HL-60/S4 (cell line): ENCODE measurements around the gene LAMA1.
"Not testable (repeated sequence)": the region's sequence is repeated elsewhere in the genome, so short reads cannot be mapped to it uniquely, and the experiment has no call there.

Source experiments
- in situ Hi-C: fragments of 300-500 bp; cut with MboI; formaldehyde crosslinking; loops from 2 replicates; pipeline ENCODE4 v1.14.3; 2022; ENCODE audit warnings: low sequenced_read_pairs

Gene LAMA1

GRCh38 chr18:7117390-7118355 lies at the start of gene LAMA1:
LAMA1 (minus strand) TSS chr18:7117797; CDS start chr18:7117720, 77 bp downstream.
- in situ Hi-C loops, result no loop called here

GRCh38 chr18:7165846-7166393 lies 48.3 kb upstream of the LAMA1 start:
- in situ Hi-C loops, result no loop called here

GRCh38 chr18:7164323-7165004 lies 46.9 kb upstream of the LAMA1 start:
- in situ Hi-C loops, result no loop called here

GRCh38 chr18:7158216-7158615 lies 40.6 kb upstream of the LAMA1 start:
- in situ Hi-C loops, result no loop called here

GRCh38 chr18:7157760-7158159 lies 40.2 kb upstream of the LAMA1 start:
- in situ Hi-C loops, result no loop called here

GRCh38 chr18:7155887-7156286 lies 38.3 kb upstream of the LAMA1 start:
- in situ Hi-C loops, result no loop called here

GRCh38 chr18:7155092-7155491 lies 37.5 kb upstream of the LAMA1 start:
- in situ Hi-C loops, result no loop called here

- in situ Hi-C loops, result no loop called here
These were observed 34.8 kb upstream of the LAMA1 start for GRCh38 chr18:7152440-7152839.

GRCh38 chr18:7147399-7147798 lies 29.8 kb upstream of the LAMA1 start:
- in situ Hi-C loops, result no loop called here

GRCh38 chr18:7146067-7146466 lies 28.5 kb upstream of the LAMA1 start:
- in situ Hi-C loops, result no loop called here

- in situ Hi-C loops, result not testable (repeated sequence)
These were observed 27.3 kb upstream of the LAMA1 start for GRCh38 chr18:7144921-7145320.

- in situ Hi-C loops, result no loop called here
These were observed 23.7 kb upstream of the LAMA1 start for GRCh38 chr18:7141287-7141686.

GRCh38 chr18:7139409-7139808 lies 21.8 kb upstream of the LAMA1 start:
- in situ Hi-C loops, result no loop called here

- in situ Hi-C loops, result no loop called here
These were observed 15.6 kb upstream of the LAMA1 start for GRCh38 chr18:7133181-7133580.

- in situ Hi-C loops, result no loop called here
These were observed 15.0 kb upstream of the LAMA1 start for GRCh38 chr18:7132356-7133150.

GRCh38 chr18:7122376-7122775 lies 4.8 kb upstream of the LAMA1 start:
- in situ Hi-C loops, result no loop called here

GRCh38 chr18:7116792-7117389 lies 706 bp downstream of the LAMA1 start:
- in situ Hi-C loops, result no loop called here

- in situ Hi-C loops, result no loop called here
These were observed 1.4 kb downstream of the LAMA1 start for GRCh38 chr18:7116001-7116730.

GRCh38 chr18:7112936-7113335 lies 4.7 kb downstream of the LAMA1 start:
- in situ Hi-C loops, result no loop called here

- in situ Hi-C loops, result no loop called here
These were observed 6.5 kb downstream of the LAMA1 start for GRCh38 chr18:7111134-7111533.
